Ovary (tissue), 9 donors: ENCODE results near the gene CRYGN. TPM values are rescaled to one million over a fixed set of nuclear protein-coding genes. Genes with fewer than 3 reads are reported as not detected.

Experiments
- DNase-seq, 5 donors: peaks; one replicate each; pipeline ENCODE4 v3.0.0-alpha.2; 2019 to 2020
- H3K27ac ChIP-seq, 2 donors: fragments of 200-600 bp; one replicate each; pipeline versions ENCODE4 v1.5.1 to v1.8.0; 2019 to 2022
- H3K27me3 ChIP-seq: fragments of 200-600 bp; one replicate; pipeline ENCODE4 v1.8.0; 2022
- H3K36me3 ChIP-seq: fragments of 200-600 bp; sonication (generic); one replicate; pipeline ENCODE4 v1.5.1; 2019
- H3K4me1 ChIP-seq: one replicate; pipeline ENCODE4 v1.8.1; 2013; ENCODE audit warnings: mild to moderate bottlenecking, moderate library complexity; ENCODE audit not compliant: insufficient read depth
- H3K4me3 ChIP-seq: fragments of 200-600 bp; sonication (generic); one replicate; pipeline ENCODE4 v1.5.1; 2017
- H3K9me3 ChIP-seq, 2 donors: fragments of 200-600 bp in 1 of 2; sonication (generic) in 1 of 2; one replicate each; pipeline versions ENCODE4 v1.5.1 to v1.8.1; 2013 to 2019; ENCODE audit warnings: mild to moderate bottlenecking in 1 of 2, moderate library complexity in 1 of 2
- CTCF ChIP-seq, 3 donors: fragments of 450-650 bp in 2 of 3; fragments of 200-600 bp in 1 of 3; IDR thresholded peaks; one replicate each; pipeline versions ENCODE4 v1.5.1 to v1.8.0; 2016 to 2022; ENCODE audit warnings: antibody characterized with exemption in 3 of 3, mild to moderate bottlenecking in 1 of 3
- EP300 ChIP-seq: sonication (generic); formaldehyde crosslinking; IDR thresholded peaks from one replicate; pipeline ENCODE4 v1.6.1; 2017; ENCODE audit warnings: antibody characterized with exemption
- POLR2A ChIP-seq: fragments of 450-650 bp; IDR thresholded peaks from one replicate; pipeline ENCODE4 v1.6.1; 2017; ENCODE audit warnings: antibody characterized with exemption, mild to moderate bottlenecking, moderate library complexity
- WGBS, 3 donors: extraction: QIAGEN DNeasy Blood & Tissue Kit in 1 of 3; methylation state at CpG; one replicate each; pipeline versions ENCODE4 v1.1.5 to v1.1.7; 2013 to 2017; 5-methylcytosine and 5-hydroxymethylcytosine counted together
- intact Hi-C, 4 donors: fragments of 100-400 bp; cut with DNase I; formaldehyde crosslinking; loops; one replicate each; pipeline versions ENCODE4 v1.11.0 to v1.15.1; 2022 to 2023
- polyA plus RNA-seq, 2 donors: library from polyadenylated mRNA; stranded (reverse); fragments of 200-250 nt in 1 of 2; fragments of 350-450 nt in 1 of 2; fragmentation: Illumina TruSeq in 1 of 2; extraction: RNeasy Lipid Tissue Mini Kit (QIAGEN cat#74804) in 1 of 2; gene quantifications; one replicate each; pipeline ENCODE4 v1.2.3, GENCODE V29; 2013 to 2014
- total RNA-seq, 7 donors: library from RNA; depleted of rRNA in 2 of 7; stranded (reverse); fragments of >200 nt in 2 of 7; fragmentation: NEBNext Ultra II Directional in 3 of 7; extraction: Animal tissue kit (Norgen Biotek cat#: 25700) in 3 of 7; gene quantifications; one replicate each; pipeline versions ENCODE4 v1.1.0 to v1.2.4, GENCODE V29; 2016 to 2023
- donor health status: DM: no; HTN: no; CAD: no; lungs with moderate emphysema.
- donor health status: DM: no; HTN: no; CAD: no.
- donor health status: Bipolar disorder and iron deficiency.
- donor health status: DM: yes; HTN: yes; CAD: no.
- donor health status: DM: no; HTN: no; CAD: no.
- donor health status: DM: yes; HTN: yes; CAD: no.

Gene CRYGN
- total and polyA plus RNA-seq, 9 donors = 0.24 to 2.3 (median 0.67) TPM; not detected in 2

DNA sequence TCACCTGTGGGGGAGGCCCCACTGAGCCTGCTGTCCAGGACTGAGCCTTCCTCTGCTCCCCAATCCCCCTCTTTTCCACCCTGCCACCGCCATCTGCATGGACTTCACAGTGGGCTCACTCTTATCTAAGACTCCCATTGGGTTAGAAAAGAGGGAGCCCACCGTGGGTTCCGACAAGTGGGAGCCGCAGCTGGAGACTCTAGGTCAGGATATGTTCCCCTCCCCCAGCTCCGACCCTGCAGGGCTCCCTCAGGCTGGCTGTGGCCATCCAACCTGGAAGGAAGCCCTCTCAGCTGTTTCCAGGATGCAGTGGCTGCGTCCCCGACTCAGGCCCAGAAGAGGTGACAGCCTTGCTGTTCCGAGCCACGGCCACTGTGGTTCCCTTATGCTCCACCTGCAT lies 34.9 kb downstream of the CRYGN start:
- Histone ChIP-seq H3K27me3 (peaks cover under 1% of the 10 kb centered on the region), H3K4me1 (peaks cover 7% of the 10 kb centered on the region), H3K9me3 (no peaks in the 10 kb centered on the region), H3K36me3 (no peaks in the 10 kb centered on the region), H3K27ac (no peak overlapping the region), H3K4me3 (no peak overlapping the region)
- DNase-seq = no peak
- intact Hi-C loops = no loop called here
- 82 to 94% (median 84%) methylated on average over 9 of the region's 9 CpGs for WGBS, 3 donors
- TF ChIP-seq POLR2A = no peak
- no peak for TF ChIP-seq EP300
- TF ChIP-seq CTCF (IDR thresholded peaks at IDR 0.05) = no peak

DNA sequence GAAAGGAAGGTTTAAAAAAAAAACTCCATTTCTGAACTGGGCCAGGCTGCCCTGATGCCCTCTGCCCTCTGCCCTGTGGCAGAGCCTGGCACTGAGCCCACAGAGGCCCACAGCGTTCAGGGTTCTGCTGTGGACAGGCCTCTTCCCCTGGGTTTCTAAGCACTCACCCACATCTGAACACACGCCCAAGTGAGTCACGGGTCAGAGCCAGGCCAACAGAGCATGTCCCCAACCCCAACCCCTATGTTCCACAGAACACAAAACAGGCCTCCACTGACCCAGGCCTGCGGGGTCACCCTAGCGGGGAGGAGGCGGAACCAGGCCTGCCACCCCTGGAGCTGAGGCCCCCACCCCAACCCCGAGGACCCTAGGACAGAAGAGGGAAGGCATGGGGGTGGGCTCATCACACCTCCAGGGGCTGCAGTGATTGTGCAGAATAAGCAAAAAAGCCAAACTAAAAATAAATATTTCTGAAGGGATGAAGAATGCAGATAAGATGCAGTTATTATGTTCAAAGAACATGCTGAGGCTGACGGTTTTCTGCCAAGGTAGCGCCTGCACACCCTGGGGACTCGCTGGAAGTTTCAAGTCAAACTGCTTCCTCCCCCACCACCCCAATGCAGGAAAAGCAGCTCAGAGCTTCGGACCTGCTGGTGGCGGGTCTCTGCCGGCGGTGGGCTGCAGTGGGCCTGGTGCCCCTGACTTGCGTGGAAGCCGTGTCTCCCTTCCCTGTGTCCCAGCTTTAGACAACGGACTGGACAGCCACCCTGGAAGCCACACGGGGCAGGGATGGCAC lies 35.5 kb downstream of the CRYGN start:
- Histone ChIP-seq H3K4me3 (no peak overlapping the region), H3K27ac (no peak overlapping the region), H3K27me3 (no peaks in the 10 kb centered on the region), H3K4me1 (peaks cover 6% of the 10 kb centered on the region), H3K9me3 (no peaks in the 10 kb centered on the region), H3K36me3 (no peaks in the 10 kb centered on the region)
- WGBS, 3 donors = 44 to 50% (median 49%) methylated on average over 18 of the region's 18 CpGs
- peak in 2 of 5 donors; percentile 70 to 76 for DNase-seq
- TF ChIP-seq CTCF (IDR thresholded peaks at IDR 0.05) (no peak), EP300 (no peak), POLR2A (no peak)
- intact Hi-C loops = no loop called here

DNA sequence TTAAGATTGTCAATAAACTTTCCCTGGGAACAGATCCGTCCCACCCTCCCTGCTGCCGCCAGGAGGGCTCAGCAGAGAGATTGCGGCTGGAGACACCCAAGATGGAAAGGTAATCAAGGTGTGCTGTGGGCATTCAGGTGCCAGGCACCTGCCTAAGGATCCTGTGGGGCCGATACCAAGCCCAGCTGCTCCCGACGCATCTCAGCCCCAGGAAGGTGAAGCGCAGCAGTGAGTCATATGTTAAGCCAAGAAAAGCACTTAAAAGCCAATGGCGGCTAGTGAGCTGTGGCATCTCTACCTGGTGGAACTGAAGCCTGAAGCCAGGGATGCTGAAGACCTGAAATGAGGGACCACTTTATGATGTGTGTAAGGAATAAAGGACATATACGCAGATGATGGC lies 36.2 kb downstream of the CRYGN start:
- intact Hi-C loops = no loop called here
- Histone ChIP-seq H3K36me3 (no peaks in the 10 kb centered on the region), H3K27me3 (no peaks in the 10 kb centered on the region), H3K9me3 (no peaks in the 10 kb centered on the region), H3K4me1 (peaks cover 6% of the 10 kb centered on the region), H3K4me3 (no peak overlapping the region), H3K27ac (no peak overlapping the region)
- no peak for DNase-seq
- 81 to 92% (median 88%) methylated on average over 9 of the region's 9 CpGs for WGBS, 3 donors
- TF ChIP-seq EP300 (no peak), POLR2A (no peak), CTCF (IDR thresholded peaks at IDR 0.05) (no peak)

DNA sequence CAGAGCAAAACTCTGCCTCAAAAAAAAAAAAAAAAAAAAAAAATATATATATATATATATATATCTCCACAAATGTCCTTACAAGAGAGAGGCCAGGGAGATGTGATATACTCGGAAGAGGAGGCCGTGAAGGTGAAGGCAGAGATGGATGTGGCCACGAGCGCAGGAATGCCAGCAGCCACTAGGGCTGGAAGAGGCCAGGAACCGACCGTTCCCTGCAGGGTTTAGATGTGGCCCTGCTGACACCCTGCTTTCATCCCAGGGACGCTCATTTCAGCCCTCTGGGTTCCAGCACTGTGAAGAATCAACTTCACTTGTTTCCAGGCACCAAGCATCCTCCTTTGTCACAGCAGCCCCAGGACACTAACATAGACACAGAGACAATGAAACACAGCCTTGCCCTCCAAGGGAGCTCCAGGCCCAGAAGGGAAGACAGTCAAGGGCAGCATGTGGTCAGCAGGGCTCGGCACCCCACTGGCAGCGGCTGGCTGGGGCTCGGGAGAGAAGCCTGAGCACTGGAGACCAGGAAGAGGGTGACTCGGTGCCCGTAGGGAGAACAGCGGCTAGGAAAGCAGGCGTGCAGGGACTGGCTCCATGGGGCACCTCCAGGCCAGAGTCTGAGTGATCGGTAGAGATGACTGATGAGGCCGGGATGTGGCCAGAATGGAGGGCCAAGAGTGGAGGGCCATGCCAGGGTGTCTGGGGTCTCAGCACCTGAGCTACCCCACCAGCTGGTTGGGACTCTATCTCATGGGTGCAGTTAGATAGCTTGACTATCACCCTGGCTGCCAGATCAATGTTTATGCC lies 37.7 kb downstream of the CRYGN start:
- 95 to 97% (median 96%) methylated on average over 16 of the region's 16 CpGs for WGBS, 3 donors

More for the DNA sequence above, 37.7 kb downstream of the CRYGN start:
- DNase-seq = no peak
- TF ChIP-seq EP300 (no peak), POLR2A (no peak), CTCF (IDR thresholded peaks at IDR 0.05) (no peak)
- intact Hi-C loops = no loop called here
- no peaks in the 10 kb centered on the region for H3K36me3 ChIP-seq
- no peak overlapping the region for H3K27ac ChIP-seq
- H3K4me1 ChIP-seq = peaks cover 6% of the 10 kb centered on the region
- no peaks in the 10 kb centered on the region for H3K27me3 ChIP-seq
- no peaks in the 10 kb centered on the region for H3K9me3 ChIP-seq
- H3K4me3 ChIP-seq = no peak overlapping the region
